DOHH2 (cell line): ENCODE results near the gene ZNF354B.

Source experiments
- CTCF ChIP-seq: fragments of 200-600 bp; sonication (generic); IDR thresholded peaks from one replicate; pipeline ENCODE4 v1.5.1; 2014; ENCODE audit warnings: antibody characterized with exemption, mild to moderate bottlenecking, low read depth, low read length; ENCODE audit not compliant: poor library complexity, severe bottlenecking
- EZH2phosphoT487 ChIP-seq: fragments of 200-600 bp; sonication (generic); IDR thresholded peaks from 2 replicates; pipeline ENCODE4 v1.6.1; 2017; ENCODE audit warnings: borderline replicate concordance, mild to moderate bottlenecking, antibody characterized with exemption, low read length, moderate library complexity, mixed read lengths

- TF ChIP-seq CTCF, result no peak
- no peak for TF ChIP-seq EZH2phosphoT487
These were observed 34.3 kb upstream of the ZNF354B start for GRCh38 chr5:178825444-178825843.
